ENCODE data around the gene TMTC1. TPM values are rescaled to one million over a fixed set of nuclear protein-coding genes. Genes with fewer than 3 reads are reported as not detected.

TMTC1 gene
- polyA plus RNA-seq, 1 of the 3 experiments (the other 2 are of a cell fraction): 0.13 TPM

DNA sequence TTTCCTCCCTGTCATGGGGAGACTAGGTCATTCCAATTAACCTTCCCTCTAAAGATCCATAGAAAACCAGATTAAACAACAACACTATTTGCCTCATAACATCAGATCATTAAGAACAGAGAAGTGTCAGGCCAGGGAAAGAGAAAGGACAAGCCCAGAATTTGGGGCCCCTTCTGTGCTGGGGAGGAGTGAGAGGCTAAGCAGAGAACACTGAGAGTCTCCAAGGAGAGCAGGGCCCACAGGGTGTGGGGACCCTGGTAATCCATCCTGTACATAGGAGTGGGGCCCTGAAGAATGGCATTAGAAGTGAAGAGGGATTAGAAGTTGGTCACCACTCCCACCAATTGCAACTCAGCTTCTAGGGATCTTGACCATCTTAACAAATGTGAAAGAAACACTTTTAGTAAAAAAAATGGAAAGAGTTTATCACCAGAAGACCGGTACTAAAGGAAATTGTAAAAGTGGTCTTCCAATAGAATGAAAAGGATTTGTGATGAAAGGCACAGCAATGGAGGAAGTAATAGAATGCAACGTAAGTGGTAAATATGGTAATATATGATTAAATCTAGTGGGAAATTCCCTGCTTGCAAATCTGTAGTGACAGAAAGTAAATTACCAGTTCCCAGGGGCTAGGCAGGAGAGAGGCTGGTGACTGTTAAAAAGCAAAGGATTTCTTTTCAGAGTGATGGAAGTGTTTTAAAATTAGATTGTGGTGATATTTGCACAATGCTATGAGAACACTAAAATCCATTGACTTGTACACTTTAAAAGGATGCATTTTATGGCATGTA is 14.0 kb upstream of the TMTC1 start:
- Histone ChIP-seq H3K79me2 (ENCODE audit: insufficient read depth) (no peaks in the 10 kb centered on the region), H3K4me3 (ENCODE audit: low read depth in 2 of 2, low read length in 1 of 2) (no peak overlapping the region), H3K4me1 (ENCODE audit: control insufficient read depth in 1 of 2, insufficient read depth in 2 of 2, low read depth in 1 of 2, low read length in 1 of 2) (peaks cover 5 to 7% of the 10 kb centered on the region in 2 experiments; a peak in 2 of 4 replicates), H3K27ac (ENCODE audit: low read depth in 2 of 2, low read length in 1 of 2) (no peak overlapping the region), H3K9me2 (no peaks in the 10 kb centered on the region), H3K36me3 (replicated peaks in 1 of 2; ENCODE audit: control insufficient read depth in 1 of 2, insufficient read depth in 2 of 2, low read length in 1 of 2) (no peaks in the 10 kb centered on the region), H3K4me2 (no peak overlapping the region), H3F3A (replicated peaks; ENCODE audit: insufficient read depth) (peaks cover 13% of the 10 kb centered on the region), H3K27me3 (ENCODE audit: insufficient read depth) (no peaks in the 10 kb centered on the region), H3K9me3 (no peaks in the 10 kb centered on the region), H4K20me1 (ENCODE audit: insufficient read depth) (no peaks in the 10 kb centered on the region), H2AFZ (ENCODE audit: low read depth) (no peak overlapping the region), H3K9ac (no peak overlapping the region)
- CTCF ChIA-PET: interaction anchor here (0.7 kb wide), 1 partner anchor 819 kb away, joined by 3 read pairs; no protein-coding TSS in a partner anchor
- TF ChIP-seq TEAD4 (IDR thresholded peaks at IDR 0.05; ENCODE audit: borderline replicate concordance, insufficient read depth) (no peak), RFX5 (IDR thresholded peaks at IDR 0.05; ENCODE audit: low read length) (no peak), ELF1 (IDR thresholded peaks at IDR 0.05) (no peak), JUND (IDR thresholded peaks at IDR 0.05) (no peak), TCF12 (IDR thresholded peaks at IDR 0.05) (no peak), SIN3A (IDR thresholded peaks at IDR 0.05; ENCODE audit: borderline replicate concordance, low read depth, low read length) (no peak), NFIC (IDR thresholded peaks at IDR 0.05; ENCODE audit: borderline replicate concordance) (no peak), GATA2 (CRISPR knock-in tag; IDR thresholded peaks at IDR 0.05) (no peak), RXRA (IDR thresholded peaks at IDR 0.05; ENCODE audit: borderline replicate concordance, low read depth) (no peak)
- TF ChIP-seq, protein P1, sequence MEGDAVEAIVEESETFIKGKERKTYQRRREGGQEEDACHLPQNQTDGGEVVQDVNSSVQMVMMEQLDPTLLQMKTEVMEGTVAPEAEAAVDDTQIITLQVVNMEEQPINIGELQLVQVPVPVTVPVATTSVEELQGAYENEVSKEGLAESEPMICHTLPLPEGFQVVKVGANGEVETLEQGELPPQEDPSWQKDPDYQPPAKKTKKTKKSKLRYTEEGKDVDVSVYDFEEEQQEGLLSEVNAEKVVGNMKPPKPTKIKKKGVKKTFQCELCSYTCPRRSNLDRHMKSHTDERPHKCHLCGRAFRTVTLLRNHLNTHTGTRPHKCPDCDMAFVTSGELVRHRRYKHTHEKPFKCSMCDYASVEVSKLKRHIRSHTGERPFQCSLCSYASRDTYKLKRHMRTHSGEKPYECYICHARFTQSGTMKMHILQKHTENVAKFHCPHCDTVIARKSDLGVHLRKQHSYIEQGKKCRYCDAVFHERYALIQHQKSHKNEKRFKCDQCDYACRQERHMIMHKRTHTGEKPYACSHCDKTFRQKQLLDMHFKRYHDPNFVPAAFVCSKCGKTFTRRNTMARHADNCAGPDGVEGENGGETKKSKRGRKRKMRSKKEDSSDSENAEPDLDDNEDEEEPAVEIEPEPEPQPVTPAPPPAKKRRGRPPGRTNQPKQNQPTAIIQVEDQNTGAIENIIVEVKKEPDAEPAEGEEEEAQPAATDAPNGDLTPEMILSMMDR (IDR thresholded peaks at IDR 0.05): no peak
- TF ChIP-seq, protein P2, sequence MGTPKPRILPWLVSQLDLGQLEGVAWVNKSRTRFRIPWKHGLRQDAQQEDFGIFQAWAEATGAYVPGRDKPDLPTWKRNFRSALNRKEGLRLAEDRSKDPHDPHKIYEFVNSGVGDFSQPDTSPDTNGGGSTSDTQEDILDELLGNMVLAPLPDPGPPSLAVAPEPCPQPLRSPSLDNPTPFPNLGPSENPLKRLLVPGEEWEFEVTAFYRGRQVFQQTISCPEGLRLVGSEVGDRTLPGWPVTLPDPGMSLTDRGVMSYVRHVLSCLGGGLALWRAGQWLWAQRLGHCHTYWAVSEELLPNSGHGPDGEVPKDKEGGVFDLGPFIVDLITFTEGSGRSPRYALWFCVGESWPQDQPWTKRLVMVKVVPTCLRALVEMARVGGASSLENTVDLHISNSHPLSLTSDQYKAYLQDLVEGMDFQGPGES (IDR thresholded peaks at IDR 0.05; ENCODE audit: low read depth, low read length): no peak
- TF ChIP-seq, protein P3, sequence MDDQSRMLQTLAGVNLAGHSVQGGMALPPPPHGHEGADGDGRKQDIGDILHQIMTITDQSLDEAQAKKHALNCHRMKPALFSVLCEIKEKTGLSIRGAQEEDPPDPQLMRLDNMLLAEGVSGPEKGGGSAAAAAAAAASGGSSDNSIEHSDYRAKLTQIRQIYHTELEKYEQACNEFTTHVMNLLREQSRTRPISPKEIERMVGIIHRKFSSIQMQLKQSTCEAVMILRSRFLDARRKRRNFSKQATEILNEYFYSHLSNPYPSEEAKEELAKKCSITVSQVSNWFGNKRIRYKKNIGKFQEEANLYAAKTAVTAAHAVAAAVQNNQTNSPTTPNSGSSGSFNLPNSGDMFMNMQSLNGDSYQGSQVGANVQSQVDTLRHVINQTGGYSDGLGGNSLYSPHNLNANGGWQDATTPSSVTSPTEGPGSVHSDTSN (IDR thresholded peaks at IDR 0.05): no peak
- 49% methylated on average over 2 of the region's 2 CpGs for WGBS (ENCODE audit: low lambda C conversion rate)
- no peak for DNase-seq
- POLR2A ChIA-PET: no interaction called here

DNA sequence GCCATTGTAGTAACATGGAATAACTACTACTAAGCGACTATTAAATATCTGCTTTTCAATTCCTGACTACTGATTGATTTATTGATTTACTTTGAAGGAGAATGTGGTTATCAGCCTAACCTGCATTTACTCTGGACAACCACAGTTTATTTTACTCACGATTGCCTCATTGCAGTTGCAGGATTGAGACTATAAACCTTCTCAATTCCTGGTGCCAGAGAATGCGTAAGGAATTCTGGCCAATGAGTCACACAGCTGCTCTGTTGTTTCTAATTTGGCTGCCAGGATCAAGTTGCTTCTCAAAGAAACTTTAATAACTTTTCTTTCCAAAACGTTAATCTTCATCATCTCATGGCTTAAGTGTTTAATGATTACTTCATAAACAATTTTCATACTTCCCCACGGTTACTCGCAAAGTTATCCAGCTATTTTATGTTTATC is 13.1 kb upstream of the TMTC1 start:
- POLR2A ChIA-PET: no interaction called here
- no peaks in the 10 kb centered on the region for H3K27me3 ChIP-seq (ENCODE audit: insufficient read depth)
- no peak overlapping the region for H3K4me3 ChIP-seq (ENCODE audit: low read depth in 2 of 2, low read length in 1 of 2)
- DNase-seq: no peak
- peaks cover 22% of the 10 kb centered on the region for H3F3A ChIP-seq (replicated peaks; ENCODE audit: insufficient read depth)
- 11% methylated on average over 6 of the region's 6 CpGs for WGBS (ENCODE audit: low lambda C conversion rate)
- no peaks in the 10 kb centered on the region for H3K9me2 ChIP-seq
- H3K4me1 ChIP-seq (ENCODE audit: control insufficient read depth in 1 of 2, insufficient read depth in 2 of 2, low read depth in 1 of 2, low read length in 1 of 2): peaks cover 5 to 7% of the 10 kb centered on the region in 2 experiments; a peak in 2 of 4 replicates
- H2AFZ ChIP-seq (ENCODE audit: low read depth): no peak overlapping the region
- H3K9me3 ChIP-seq: no peaks in the 10 kb centered on the region
- CTCF ChIA-PET: no interaction called here
- H3K4me2 ChIP-seq: 0 out of 2 replicates have a peak overlapping the region, but pooled peaks have one; percentile 26
- no peak overlapping the region for H3K9ac ChIP-seq
- H3K36me3 ChIP-seq (replicated peaks in 1 of 2; ENCODE audit: control insufficient read depth in 1 of 2, insufficient read depth in 2 of 2, low read length in 1 of 2): no peaks in the 10 kb centered on the region
- no peaks in the 10 kb centered on the region for H4K20me1 ChIP-seq (ENCODE audit: insufficient read depth)
- no peaks in the 10 kb centered on the region for H3K79me2 ChIP-seq (ENCODE audit: insufficient read depth)
- no peak overlapping the region for H3K27ac ChIP-seq (ENCODE audit: low read depth in 2 of 2, low read length in 1 of 2)
- TF ChIP-seq, protein P4, sequence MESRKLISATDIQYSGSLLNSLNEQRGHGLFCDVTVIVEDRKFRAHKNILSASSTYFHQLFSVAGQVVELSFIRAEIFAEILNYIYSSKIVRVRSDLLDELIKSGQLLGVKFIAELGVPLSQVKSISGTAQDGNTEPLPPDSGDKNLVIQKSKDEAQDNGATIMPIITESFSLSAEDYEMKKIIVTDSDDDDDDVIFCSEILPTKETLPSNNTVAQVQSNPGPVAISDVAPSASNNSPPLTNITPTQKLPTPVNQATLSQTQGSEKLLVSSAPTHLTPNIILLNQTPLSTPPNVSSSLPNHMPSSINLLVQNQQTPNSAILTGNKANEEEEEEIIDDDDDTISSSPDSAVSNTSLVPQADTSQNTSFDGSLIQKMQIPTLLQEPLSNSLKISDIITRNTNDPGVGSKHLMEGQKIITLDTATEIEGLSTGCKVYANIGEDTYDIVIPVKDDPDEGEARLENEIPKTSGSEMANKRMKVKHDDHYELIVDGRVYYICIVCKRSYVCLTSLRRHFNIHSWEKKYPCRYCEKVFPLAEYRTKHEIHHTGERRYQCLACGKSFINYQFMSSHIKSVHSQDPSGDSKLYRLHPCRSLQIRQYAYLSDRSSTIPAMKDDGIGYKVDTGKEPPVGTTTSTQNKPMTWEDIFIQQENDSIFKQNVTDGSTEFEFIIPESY (IDR thresholded peaks at IDR 0.05; ENCODE audit: borderline replicate concordance, low read depth): no peak
- TF ChIP-seq TEAD4 (IDR thresholded peaks at IDR 0.05; ENCODE audit: borderline replicate concordance, insufficient read depth) (no peak), RXRA (IDR thresholded peaks at IDR 0.05; ENCODE audit: borderline replicate concordance, low read depth) (no peak), FOXM1 (IDR thresholded peaks at IDR 0.05; ENCODE audit: low read depth) (no peak), GATA2 (CRISPR knock-in tag; IDR thresholded peaks at IDR 0.05) (no peak), GABPA (IDR thresholded peaks at IDR 0.05; ENCODE audit: low read depth) (no peak), YY1 (IDR thresholded peaks at IDR 0.05; ENCODE audit: low read depth) (no peak), TCF12 (IDR thresholded peaks at IDR 0.05) (peak; percentile 54; the same call in 1 of the 2 replicates)
- TF ChIP-seq, protein P3 (IDR thresholded peaks at IDR 0.05): no peak; the same call in 1 of the 2 replicates
- TF ChIP-seq, protein P2 (IDR thresholded peaks at IDR 0.05; ENCODE audit: low read depth, low read length): no peak
- TF ChIP-seq, protein P5, sequence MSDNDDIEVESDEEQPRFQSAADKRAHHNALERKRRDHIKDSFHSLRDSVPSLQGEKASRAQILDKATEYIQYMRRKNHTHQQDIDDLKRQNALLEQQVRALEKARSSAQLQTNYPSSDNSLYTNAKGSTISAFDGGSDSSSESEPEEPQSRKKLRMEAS (IDR thresholded peaks at IDR 0.05; ENCODE audit: low read depth): no peak
